IMR-90 (cell line): Measurements from ENCODE around the gene CYP4F22.

Experiments used
- CEBPB ChIP-seq: IDR thresholded peaks from 2 replicates; pipeline ENCODE4 v1.6.1; 2012; ENCODE audit warnings: low read depth, low read length, improper control_type of control experiment
- CTCF ChIP-seq: conservative IDR thresholded peaks from 2 replicates; pipeline ENCODE4 v1.5.1; 2012; ENCODE audit warnings: mild to moderate bottlenecking, low read depth, low read length, improper control_type of control experiment
- ELK1 ChIP-seq: fragments of 150-350 bp; IDR thresholded peaks from 2 replicates; pipeline ENCODE4 v1.6.1; 2016; ENCODE audit warnings: low read depth, mild to moderate bottlenecking, low read length, moderate library complexity, borderline replicate concordance
- MAZ ChIP-seq: IDR thresholded peaks from 2 replicates; pipeline ENCODE4 v1.6.1; 2012; ENCODE audit warnings: low read depth, mild to moderate bottlenecking, low read length, improper control_type of control experiment, moderate library complexity, borderline replicate concordance
- MXI1 ChIP-seq: IDR thresholded peaks from 2 replicates; pipeline ENCODE4 v1.6.1; 2012; ENCODE audit warnings: low read depth, mild to moderate bottlenecking, low read length, moderate library complexity, borderline replicate concordance
- NFE2L2 ChIP-seq: fragments of 150-350 bp; IDR thresholded peaks from 2 replicates; pipeline ENCODE4 v1.6.1; 2016; ENCODE audit warnings: low read depth, mild to moderate bottlenecking, low read length
- POLR2A ChIP-seq: IDR thresholded peaks from 2 replicates; pipeline ENCODE4 v1.6.1; 2012; ENCODE audit warnings: mild to moderate bottlenecking, low read depth, low read length
- RAD21 ChIP-seq: IDR thresholded peaks from 2 replicates; pipeline ENCODE4 v1.6.1; 2012; ENCODE audit warnings: low read length, improper control_type of control experiment
- RFX5 ChIP-seq: IDR thresholded peaks from 2 replicates; pipeline ENCODE4 v1.8.0; 2012; ENCODE audit warnings: low read depth, mild to moderate bottlenecking, low read length, moderate library complexity
- SMC3 ChIP-seq: fragments of 150-350 bp; IDR thresholded peaks from 2 replicates; pipeline ENCODE4 v1.6.1; 2016; ENCODE audit warnings: low read depth, mild to moderate bottlenecking, antibody characterized with exemption, low read length, moderate library complexity
- USF2 ChIP-seq: fragments of 150-350 bp; IDR thresholded peaks from 2 replicates; pipeline ENCODE4 v1.6.1; 2017; ENCODE audit warnings: mild to moderate bottlenecking, antibody characterized with exemption, low read length, low read depth

- TF ChIP-seq RAD21 (no peak), ELK1 (no peak), CTCF (no peak), CEBPB (no peak), USF2 (no peak), POLR2A (no peak), MAZ (no peak), NFE2L2 (no peak), MXI1 (no peak), SMC3 (no peak), RFX5 (no peak)
Observed at GRCh38 chr19:15529774-15530372, 21.5 kb downstream of the CYP4F22 start.
